Measurements from ENCODE around the gene CHRM3. TPM values are rescaled to one million over a fixed set of nuclear protein-coding genes. Genes with fewer than 3 reads are reported as not detected.

CHRM3 gene
- total RNA-seq, 6 experiments from 2014 or later, result under 0.01 to 2.3 (median 0.99) TPM

GRCh38 chr1:239417986-239418640 lies 31.7 kb downstream of the CHRM3 start:
- Histone ChIP-seq H3K4me3 (no peak overlapping the region), H3K27me3 (no peaks in the 10 kb centered on the region), H3K9me3 (no peaks in the 10 kb centered on the region), H3K27ac (no peak overlapping the region), H3K36me3 (no peaks in the 10 kb centered on the region), H3K4me1 (no peaks in the 10 kb centered on the region)
- no peak for DNase-seq
- ATAC-seq, result no peak
- 78% methylated on average over 5 of the region's 5 CpGs for WGBS (ENCODE audit: insufficient coverage, low coverage, low lambda C conversion rate, missing lambda C conversion rate)
- no peak for TF ChIP-seq POLR2A (IDR thresholded peaks at IDR 0.05)
- TF ChIP-seq CTCF (IDR thresholded peaks at IDR 0.05), result no peak
- intact Hi-C loops (cut with DNase I), result no loop called here

- H3K9me3 ChIP-seq, result no peaks in the 10 kb centered on the region
- ATAC-seq, result no peak
- H3K27ac ChIP-seq, result no peak overlapping the region
- no peak for TF ChIP-seq CTCF (IDR thresholded peaks at IDR 0.05)
- TF ChIP-seq POLR2A (IDR thresholded peaks at IDR 0.05), result no peak
- H3K27me3 ChIP-seq, result no peaks in the 10 kb centered on the region
- H3K36me3 ChIP-seq, result no peaks in the 10 kb centered on the region
- WGBS (ENCODE audit: insufficient coverage, low coverage, low lambda C conversion rate, missing lambda C conversion rate), result 83% methylated on average over 1 of the region's 1 CpG
- DNase-seq, result no peak
- no peak overlapping the region for H3K4me3 ChIP-seq
- intact Hi-C loops (cut with DNase I), result no loop called here
- H3K4me1 ChIP-seq, result no peaks in the 10 kb centered on the region
Observed at GRCh38 chr1:239418681-239419080, 32.3 kb downstream of the CHRM3 start.

- WGBS (ENCODE audit: insufficient coverage, low coverage, low lambda C conversion rate, missing lambda C conversion rate), result 40% methylated on average over 2 of the region's 2 CpGs
Observed at GRCh38 chr1:239421811-239422210, 35.4 kb downstream of the CHRM3 start.

GRCh38 chr1:239422818-239423217 lies 36.5 kb downstream of the CHRM3 start:
- no peak for ATAC-seq
- intact Hi-C loops (cut with DNase I), result no loop called here
- TF ChIP-seq POLR2A (IDR thresholded peaks at IDR 0.05) (no peak), CTCF (IDR thresholded peaks at IDR 0.05) (no peak)
- H3K4me1 ChIP-seq, result no peaks in the 10 kb centered on the region
- no peaks in the 10 kb centered on the region for H3K36me3 ChIP-seq
- H3K27ac ChIP-seq, result no peak overlapping the region
- no peak for DNase-seq
- no peaks in the 10 kb centered on the region for H3K9me3 ChIP-seq
- H3K27me3 ChIP-seq, result no peaks in the 10 kb centered on the region
- H3K4me3 ChIP-seq, result no peak overlapping the region
- 40% methylated on average over 3 of the region's 3 CpGs for WGBS (ENCODE audit: insufficient coverage, low coverage, low lambda C conversion rate, missing lambda C conversion rate)

More at GRCh38 chr1:239421811-239422210, 35.4 kb downstream of the CHRM3 start:
- no peak overlapping the region for H3K4me3 ChIP-seq
- no peaks in the 10 kb centered on the region for H3K36me3 ChIP-seq
- H3K27ac ChIP-seq, result no peak overlapping the region
- intact Hi-C loops (cut with DNase I), result no loop called here
- H3K9me3 ChIP-seq, result no peaks in the 10 kb centered on the region
- no peaks in the 10 kb centered on the region for H3K4me1 ChIP-seq
- no peak for TF ChIP-seq POLR2A (IDR thresholded peaks at IDR 0.05)
- no peak for TF ChIP-seq CTCF (IDR thresholded peaks at IDR 0.05)
- H3K27me3 ChIP-seq, result no peaks in the 10 kb centered on the region
- no peak for ATAC-seq
- DNase-seq, result no peak
